Right atrium auricular region (tissue), 2 donors: ENCODE data around the gene CCDC134. TPM values are rescaled to one million over a fixed set of nuclear protein-coding genes. Genes with fewer than 3 reads are reported as not detected.

Source experiments
- DNase-seq: peaks from one replicate; pipeline ENCODE4 v3.0.0-alpha.2; 2019; ENCODE audit warnings: low spot score
- H3K27ac ChIP-seq, 2 donors: fragments of 200-600 bp; sonication (generic); 1 replicate in 1 of 2; 2 replicates in 1 of 2; pipeline ENCODE4 v1.5.1; 2016 to 2019
- H3K27me3 ChIP-seq, 2 donors: fragments of 200-600 bp; sonication (generic); one replicate each; pipeline versions ENCODE4 v1.5.1 to v1.6.0; 2017 to 2019
- H3K36me3 ChIP-seq: fragments of 200-600 bp; sonication (generic); one replicate; pipeline ENCODE4 v1.5.1; 2016
- H3K4me1 ChIP-seq, 2 donors: fragments of 200-600 bp; sonication (generic); one replicate each; pipeline versions ENCODE4 v1.5.1 to v1.6.0; 2017 to 2019
- H3K4me3 ChIP-seq, 2 donors: fragments of 200-600 bp; sonication (generic); 1 replicate in 1 of 2; 2 replicates in 1 of 2; pipeline ENCODE4 v1.5.1; 2017 to 2019; ENCODE audit warnings: mild to moderate bottlenecking in 1 of 2, moderate library complexity in 1 of 2
- H3K9me3 ChIP-seq, 2 donors: fragments of 200-600 bp; sonication (generic); one replicate each; pipeline ENCODE4 v1.5.1; 2019
- CTCF ChIP-seq, 2 donors: fragments of 200-600 bp; sonication (generic); IDR thresholded peaks; one replicate each; pipeline ENCODE4 v1.5.1; 2019; ENCODE audit warnings: antibody characterized with exemption in 2 of 2
- total RNA-seq, 2 donors: library from RNA; depleted of rRNA; stranded (reverse); fragments of >200 nt; gene quantifications; one replicate each; pipeline ENCODE4 v1.1.0, GENCODE V29; 2016

Gene CCDC134
- total RNA-seq, 2 donors from 2014 or later: 4.0 to 6.4 TPM

- Histone ChIP-seq H3K27me3 (no peaks in the 10 kb centered on the region), H3K27ac (no peak overlapping the region), H3K9me3 (no peaks in the 10 kb centered on the region), H3K4me1 (no peaks in the 10 kb centered on the region), H3K4me3 (no peak overlapping the region), H3K36me3 (peaks cover 4% of the 10 kb centered on the region)
- TF ChIP-seq CTCF (IDR thresholded peaks at IDR 0.05): no peak
- no peak for DNase-seq
Measured at GRCh38 chr22:41808400-41808799, 7.9 kb downstream of the CCDC134 start.

GRCh38 chr22:41810022-41810421 lies 9.5 kb downstream of the CCDC134 start:
- no peak overlapping the region for H3K27ac ChIP-seq
- H3K9me3 ChIP-seq: no peaks in the 10 kb centered on the region
- no peaks in the 10 kb centered on the region for H3K27me3 ChIP-seq
- peaks cover 4% of the 10 kb centered on the region for H3K36me3 ChIP-seq
- TF ChIP-seq CTCF (IDR thresholded peaks at IDR 0.05): no peak
- H3K4me1 ChIP-seq: no peaks in the 10 kb centered on the region
- DNase-seq: no peak
- no peak overlapping the region for H3K4me3 ChIP-seq

GRCh38 chr22:41812805-41813545 lies 12.5 kb downstream of the CCDC134 start:
- Histone ChIP-seq H3K36me3 (peaks cover 4% of the 10 kb centered on the region), H3K4me1 (no peaks in the 10 kb centered on the region), H3K27me3 (no peaks in the 10 kb centered on the region), H3K9me3 (no peaks in the 10 kb centered on the region), H3K27ac (no peak overlapping the region), H3K4me3 (no peak overlapping the region)
- no peak for TF ChIP-seq CTCF (IDR thresholded peaks at IDR 0.05)
- no peak for DNase-seq

- no peak for DNase-seq
- no peaks in the 10 kb centered on the region for H3K9me3 ChIP-seq
- H3K4me1 ChIP-seq: no peaks in the 10 kb centered on the region
- H3K36me3 ChIP-seq: peaks cover 4% of the 10 kb centered on the region
- no peaks in the 10 kb centered on the region for H3K27me3 ChIP-seq
- H3K4me3 ChIP-seq: no peak overlapping the region
- no peak overlapping the region for H3K27ac ChIP-seq
- TF ChIP-seq CTCF (IDR thresholded peaks at IDR 0.05): no peak
Measured at GRCh38 chr22:41813726-41814410, 13.4 kb downstream of the CCDC134 start.

- Histone ChIP-seq H3K9me3 (no peaks in the 10 kb centered on the region), H3K27ac (no peak overlapping the region), H3K36me3 (no peaks in the 10 kb centered on the region), H3K4me1 (no peaks in the 10 kb centered on the region), H3K27me3 (no peaks in the 10 kb centered on the region), H3K4me3 (no peak overlapping the region)
- no peak for TF ChIP-seq CTCF (IDR thresholded peaks at IDR 0.05)
- no peak for DNase-seq
Measured at GRCh38 chr22:41815716-41816115, 15.2 kb downstream of the CCDC134 start.
